ENCODE data around the gene RPS18. TPM values are rescaled to one million over a fixed set of nuclear protein-coding genes. Genes with fewer than 3 reads are reported as not detected.
A peak's percentile ranks its signal among the peaks of the same experiment; 100 is the strongest.

The RPS18 gene
- total and polyA plus RNA-seq, 9 of the 15 experiments (the other 6 are each of a cell fraction or from before 2014, with no cell fraction given), result 5,023 to 17,516 (median 8,131) TPM

DNA sequence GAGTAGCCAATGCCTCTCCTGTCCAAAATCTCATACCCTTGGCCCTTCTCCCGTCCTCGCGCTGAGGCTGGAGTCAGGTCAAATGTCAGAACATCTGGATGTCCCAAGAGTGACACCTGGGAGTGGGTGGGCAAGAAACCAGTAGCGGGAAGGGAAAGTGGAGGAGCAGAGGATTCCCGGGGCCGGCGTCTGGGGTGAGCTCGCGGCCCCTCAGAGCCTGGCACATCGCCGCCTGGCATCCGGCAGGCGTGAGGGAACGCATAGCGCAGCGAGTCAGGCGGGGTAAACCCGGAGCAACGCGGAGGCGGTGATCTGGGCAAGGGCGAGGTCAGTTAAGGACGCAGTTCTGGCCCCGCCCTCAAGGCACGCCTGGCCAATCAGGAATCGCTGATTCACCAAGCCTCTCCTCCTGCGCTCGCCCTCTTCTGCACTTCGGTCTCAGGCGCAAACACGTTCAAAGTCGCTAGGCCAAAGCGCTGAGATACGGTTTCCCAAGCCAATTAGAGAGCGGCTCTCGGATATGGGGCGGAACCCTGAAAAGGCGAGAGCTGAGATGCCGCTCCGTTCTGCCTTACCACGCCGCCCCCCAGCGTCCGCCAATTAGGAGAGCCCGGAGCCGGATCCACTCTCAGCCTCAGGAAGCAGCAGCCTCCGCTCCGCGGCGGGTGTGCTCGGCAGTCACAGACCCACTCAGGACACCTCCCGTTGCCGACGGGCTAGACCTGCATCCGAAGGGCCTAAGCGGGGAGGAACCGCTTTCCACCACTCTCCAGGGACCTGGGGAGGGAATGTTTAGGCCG is 22.7 kb upstream of the RPS18 start (continued):
- TF ChIP-seq ZEB2 (IDR thresholded peaks at IDR 0.05), result no peak
- no peak for TF ChIP-seq TAF9B (IDR thresholded peaks at IDR 0.05; ENCODE audit: partially characterized antibody)
- TF ChIP-seq TAF1 (IDR thresholded peaks at IDR 0.05; ENCODE audit: control insufficient read depth, extremely low read depth, insufficient read depth, low read length, severe bottlenecking), result peak; percentile 72
- no peak for TF ChIP-seq PRMT5 (CRISPR knock-in tag; IDR thresholded peaks at IDR 0.05)
- TF ChIP-seq, protein P1, sequence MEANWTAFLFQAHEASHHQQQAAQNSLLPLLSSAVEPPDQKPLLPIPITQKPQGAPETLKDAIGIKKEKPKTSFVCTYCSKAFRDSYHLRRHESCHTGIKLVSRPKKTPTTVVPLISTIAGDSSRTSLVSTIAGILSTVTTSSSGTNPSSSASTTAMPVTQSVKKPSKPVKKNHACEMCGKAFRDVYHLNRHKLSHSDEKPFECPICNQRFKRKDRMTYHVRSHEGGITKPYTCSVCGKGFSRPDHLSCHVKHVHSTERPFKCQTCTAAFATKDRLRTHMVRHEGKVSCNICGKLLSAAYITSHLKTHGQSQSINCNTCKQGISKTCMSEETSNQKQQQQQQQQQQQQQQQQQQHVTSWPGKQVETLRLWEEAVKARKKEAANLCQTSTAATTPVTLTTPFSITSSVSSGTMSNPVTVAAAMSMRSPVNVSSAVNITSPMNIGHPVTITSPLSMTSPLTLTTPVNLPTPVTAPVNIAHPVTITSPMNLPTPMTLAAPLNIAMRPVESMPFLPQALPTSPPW (CRISPR knock-in tag; IDR thresholded peaks at IDR 0.05), result no peak; the same call in 1 of the 2 replicates
- TF ChIP-seq CEBPB (tag; IDR thresholded peaks at IDR 0.05), result peak; percentile 49; the same call in 1 of the 2 replicates
- no peak for TF ChIP-seq HMG20A (CRISPR knock-in tag; conservative IDR thresholded peaks at IDR 0.05)
- TF ChIP-seq, protein P2, sequence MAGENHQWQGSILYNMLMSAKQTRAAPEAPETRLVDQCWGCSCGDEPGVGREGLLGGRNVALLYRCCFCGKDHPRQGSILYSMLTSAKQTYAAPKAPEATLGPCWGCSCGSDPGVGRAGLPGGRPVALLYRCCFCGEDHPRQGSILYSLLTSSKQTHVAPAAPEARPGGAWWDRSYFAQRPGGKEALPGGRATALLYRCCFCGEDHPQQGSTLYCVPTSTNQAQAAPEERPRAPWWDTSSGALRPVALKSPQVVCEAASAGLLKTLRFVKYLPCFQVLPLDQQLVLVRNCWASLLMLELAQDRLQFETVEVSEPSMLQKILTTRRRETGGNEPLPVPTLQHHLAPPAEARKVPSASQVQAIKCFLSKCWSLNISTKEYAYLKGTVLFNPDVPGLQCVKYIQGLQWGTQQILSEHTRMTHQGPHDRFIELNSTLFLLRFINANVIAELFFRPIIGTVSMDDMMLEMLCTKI (IDR thresholded peaks at IDR 0.05; ENCODE audit: partially characterized antibody), result no peak
- TF ChIP-seq XRCC4 (IDR thresholded peaks at IDR 0.05; ENCODE audit: extremely low read depth, insufficient read depth, insufficient read length), result no peak
- TF ChIP-seq HNRNPK (IDR thresholded peaks at IDR 0.05; ENCODE audit: low read depth, low read length, poor library complexity, severe bottlenecking), result no peak
- TF ChIP-seq, protein P3, sequence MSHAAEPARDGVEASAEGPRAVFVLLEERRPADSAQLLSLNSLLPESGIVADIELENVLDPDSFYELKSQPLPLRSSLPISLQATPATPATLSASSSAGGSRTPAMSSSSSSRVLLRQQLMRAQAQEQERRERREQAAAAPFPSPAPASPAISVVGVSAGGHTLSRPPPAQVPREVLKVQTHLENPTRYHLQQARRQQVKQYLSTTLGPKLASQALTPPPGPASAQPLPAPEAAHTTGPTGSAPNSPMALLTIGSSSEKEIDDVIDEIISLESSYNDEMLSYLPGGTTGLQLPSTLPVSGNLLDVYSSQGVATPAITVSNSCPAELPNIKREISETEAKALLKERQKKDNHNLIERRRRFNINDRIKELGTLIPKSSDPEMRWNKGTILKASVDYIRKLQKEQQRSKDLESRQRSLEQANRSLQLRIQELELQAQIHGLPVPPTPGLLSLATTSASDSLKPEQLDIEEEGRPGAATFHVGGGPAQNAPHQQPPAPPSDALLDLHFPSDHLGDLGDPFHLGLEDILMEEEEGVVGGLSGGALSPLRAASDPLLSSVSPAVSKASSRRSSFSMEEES (CRISPR knock-in tag; IDR thresholded peaks at IDR 0.05), result no peak
- no peak for TF ChIP-seq ZNF184 (CRISPR knock-in tag; IDR thresholded peaks at IDR 0.05)
- no peak for TF ChIP-seq GABPB2 (CRISPR knock-in tag; conservative IDR thresholded peaks at IDR 0.05)
- TF ChIP-seq, protein P4, sequence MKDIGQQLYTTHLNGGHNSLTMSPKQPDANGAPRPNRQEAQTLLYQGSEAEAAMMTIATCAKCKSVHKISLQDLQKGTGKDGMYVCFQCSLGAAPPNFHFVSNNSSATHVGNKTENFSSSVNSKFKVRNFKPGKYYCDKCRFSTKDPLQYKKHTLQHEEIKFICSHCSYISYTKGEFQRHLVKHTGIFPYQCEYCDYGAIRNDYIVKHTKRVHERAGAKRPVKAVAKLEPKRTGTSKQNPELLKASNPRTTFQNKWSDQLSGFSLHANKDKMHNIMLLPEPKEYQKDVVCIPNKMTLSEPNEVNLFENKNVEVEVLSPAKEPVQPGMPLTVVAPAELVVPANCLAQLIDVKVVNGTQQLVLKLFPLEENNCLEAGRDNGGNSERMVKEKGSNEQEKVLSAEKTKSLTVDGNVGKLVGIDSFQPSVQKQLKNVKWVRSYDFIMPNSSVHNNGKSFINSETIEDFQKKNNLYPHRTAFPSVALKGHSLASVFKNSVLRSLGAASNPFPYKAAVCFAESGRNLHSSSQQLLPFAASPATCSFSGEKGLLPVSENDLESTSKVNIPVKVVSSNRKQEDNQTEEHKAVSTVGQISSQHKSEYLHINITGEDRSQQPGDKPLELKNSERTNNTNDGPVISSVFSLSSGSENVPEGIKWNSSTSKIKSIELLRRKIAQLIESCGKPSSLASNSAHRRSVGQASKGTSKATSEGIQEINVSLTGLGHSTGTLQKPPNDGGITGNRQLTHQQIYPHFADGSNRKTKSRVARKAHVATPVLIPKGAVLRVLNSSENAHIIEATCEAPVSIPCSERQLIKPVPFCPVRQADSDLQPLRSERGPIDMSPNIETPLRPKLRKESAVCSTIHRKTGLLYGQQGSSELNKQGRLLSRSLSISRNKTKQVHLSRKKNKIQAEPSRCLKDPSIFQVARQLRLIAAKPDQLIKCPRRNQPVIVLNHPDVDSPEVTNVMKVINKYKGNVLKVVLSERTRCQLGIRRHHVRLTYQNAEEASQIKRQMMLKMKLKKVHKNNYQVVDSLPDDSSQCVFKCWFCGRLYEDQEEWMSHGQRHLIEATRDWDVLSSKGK (CRISPR knock-in tag; IDR thresholded peaks at IDR 0.05), result no peak
- TF ChIP-seq ZNF586 (CRISPR knock-in tag; conservative IDR thresholded peaks at IDR 0.05), result no peak
- no peak for TF ChIP-seq ZFPM2 (CRISPR knock-in tag; IDR thresholded peaks at IDR 0.05)
- TF ChIP-seq HCFC1 (IDR thresholded peaks at IDR 0.05; ENCODE audit: low read depth, low read length), result no peak; the same call in 1 of the 2 replicates

All from K562 (cell line).